ENCODE results near the gene BEST2. TPM values are rescaled to one million over a fixed set of nuclear protein-coding genes. Genes with fewer than 3 reads are reported as not detected.
A peak's percentile ranks its signal among the peaks of the same experiment; 100 is the strongest.

BEST2 gene
- total RNA-seq, 1 experiment from 2014 or later, result not detected

DNA sequence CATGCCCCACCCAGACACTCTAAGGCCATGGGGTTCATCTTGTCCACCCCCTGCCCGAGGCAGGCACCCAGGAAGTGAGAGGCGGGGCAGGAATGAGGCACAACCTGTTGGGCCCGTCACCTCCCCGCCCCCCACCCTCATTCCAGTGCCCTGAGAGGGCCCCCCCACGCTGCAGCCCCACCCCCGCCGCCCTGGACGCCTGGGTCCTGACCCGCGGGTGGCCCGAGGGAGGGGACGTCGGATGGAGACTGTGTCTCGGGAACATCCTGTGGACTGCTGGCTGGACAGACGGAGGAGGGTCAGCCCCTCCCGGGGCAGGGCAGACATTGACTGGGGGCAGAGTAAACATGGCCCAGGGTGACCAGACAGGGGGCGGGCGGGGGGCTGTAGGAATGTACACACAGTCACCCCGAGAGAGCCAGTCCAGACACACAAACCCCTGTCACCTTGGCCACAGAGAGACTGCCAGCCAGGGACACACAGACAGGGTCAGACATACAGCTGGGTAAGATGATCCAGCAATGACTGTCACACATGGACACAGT is 32.3 kb downstream of the BEST2 start:
- in situ Hi-C loops (cut with HindIII; ENCODE audit: low sequenced_read_pairs), result no loop called here
- DNase-seq (ENCODE audit: low spot score), result no peak

DNA sequence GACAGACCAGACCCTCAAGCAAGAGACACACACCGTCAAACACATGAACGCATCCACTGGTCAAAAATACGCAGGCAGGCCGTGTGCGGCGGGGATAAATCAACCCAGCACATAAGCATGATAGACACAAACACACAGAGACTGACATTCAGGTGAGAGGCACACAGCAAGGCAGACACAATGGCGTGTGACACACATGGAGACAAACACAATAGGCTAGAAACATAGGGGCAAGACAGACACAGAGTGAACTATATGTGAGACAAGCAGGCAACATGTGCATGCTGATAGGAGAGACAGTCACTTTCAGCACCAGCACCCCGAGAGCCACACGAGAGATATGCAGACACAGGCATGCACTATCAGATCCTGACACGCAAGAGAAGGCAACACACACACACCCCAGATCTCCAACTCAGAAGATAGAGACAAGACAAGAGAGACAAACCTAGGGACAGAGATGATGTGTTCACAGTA is 32.8 kb downstream of the BEST2 start:
- in situ Hi-C loops (cut with HindIII; ENCODE audit: low sequenced_read_pairs), result no loop called here
- DNase-seq (ENCODE audit: low spot score), result no peak

DNA sequence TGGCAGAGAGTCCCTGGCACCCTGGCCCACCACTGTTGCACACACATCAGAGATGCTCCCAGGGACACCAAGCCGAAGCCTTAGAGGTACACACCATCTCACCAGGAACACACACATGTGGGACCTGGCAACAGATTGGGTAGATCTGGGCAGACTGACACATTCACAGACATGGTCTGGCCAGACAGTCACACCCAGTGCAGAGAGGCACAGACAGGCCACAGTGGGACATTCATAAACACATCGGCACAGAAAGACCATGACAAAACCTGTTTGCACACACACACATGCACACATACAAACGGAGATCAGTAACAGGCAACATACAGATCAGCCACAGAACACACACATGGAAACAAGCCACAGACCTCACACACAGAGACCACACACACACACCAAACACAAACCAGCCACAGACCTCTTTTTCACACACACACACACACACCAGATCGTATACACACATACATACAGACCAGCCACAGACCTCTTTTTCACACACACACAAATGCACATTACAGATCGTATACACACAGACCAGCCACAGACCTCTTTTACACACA is 33.4 kb downstream of the BEST2 start:
- DNase-seq (ENCODE audit: low spot score), result no peak
- in situ Hi-C loops (cut with HindIII; ENCODE audit: low sequenced_read_pairs), result no loop called here

DNA sequence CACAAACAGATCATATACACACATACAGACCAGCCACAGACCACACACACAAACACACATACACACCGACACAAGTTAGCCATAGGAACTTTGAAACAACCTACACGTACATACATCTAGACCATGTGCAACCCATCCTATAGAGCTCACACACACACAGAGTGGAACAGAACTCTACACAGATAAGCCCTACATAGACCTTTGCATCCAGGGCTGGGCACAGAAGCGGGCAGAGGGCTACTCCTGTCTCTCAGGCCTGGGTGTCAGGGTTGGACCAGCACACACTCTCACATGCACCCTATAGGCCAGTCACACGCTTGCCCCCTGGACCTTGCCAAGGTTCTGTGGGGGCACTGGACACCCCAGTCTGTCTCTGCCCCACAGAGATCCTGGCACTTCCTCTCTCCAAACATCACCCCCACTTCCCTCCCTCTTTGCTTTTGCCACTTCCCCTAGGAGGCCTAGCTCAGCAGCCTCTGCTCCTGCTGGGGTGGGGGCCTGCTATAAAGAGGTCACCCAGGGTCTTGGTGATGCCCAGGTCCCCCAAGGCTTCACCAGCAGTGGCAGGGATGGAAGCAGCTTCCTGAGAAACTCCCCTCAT is 33.9 kb downstream of the BEST2 start:
- in situ Hi-C loops (cut with HindIII; ENCODE audit: low sequenced_read_pairs), result no loop called here
- no peak for DNase-seq (ENCODE audit: low spot score)

DNA sequence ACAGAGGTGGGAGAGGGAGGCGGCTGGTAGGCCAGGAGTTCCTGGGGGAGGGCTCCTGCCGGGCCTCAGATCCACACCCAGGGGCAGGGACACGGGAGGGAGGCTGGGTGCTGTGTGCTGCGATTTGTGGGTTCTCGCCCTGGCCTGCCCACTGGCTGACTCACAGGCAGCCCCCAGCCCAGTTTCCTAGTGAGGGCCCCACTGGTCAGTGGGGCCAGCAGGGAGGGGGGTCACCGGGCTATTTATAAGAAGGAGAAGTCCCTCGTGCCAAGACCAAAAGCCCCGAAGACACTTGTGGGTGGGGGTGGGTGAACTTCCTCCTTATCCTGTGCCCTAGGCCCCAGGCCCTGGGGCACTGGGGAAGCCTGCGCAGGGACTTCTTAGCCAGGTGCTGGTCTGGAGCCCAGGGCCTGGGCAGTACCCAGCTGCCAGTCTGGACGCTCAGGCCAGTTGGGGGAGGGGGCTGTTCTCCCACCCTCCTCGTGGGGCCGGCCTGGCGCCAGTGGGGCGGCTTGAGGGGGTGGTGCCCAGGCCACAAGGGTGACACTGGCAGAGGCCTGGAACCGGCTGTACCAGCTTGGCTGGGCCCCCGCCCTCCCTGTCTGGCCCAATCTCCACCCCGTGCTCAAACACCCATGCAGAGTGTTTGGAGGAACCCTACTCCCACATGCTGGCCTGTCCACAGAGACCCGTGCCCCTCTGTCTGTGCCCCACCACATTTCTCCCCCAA is 34.7 kb downstream of the BEST2 start:
- in situ Hi-C loops (cut with HindIII; ENCODE audit: low sequenced_read_pairs), result no loop called here

DNA sequence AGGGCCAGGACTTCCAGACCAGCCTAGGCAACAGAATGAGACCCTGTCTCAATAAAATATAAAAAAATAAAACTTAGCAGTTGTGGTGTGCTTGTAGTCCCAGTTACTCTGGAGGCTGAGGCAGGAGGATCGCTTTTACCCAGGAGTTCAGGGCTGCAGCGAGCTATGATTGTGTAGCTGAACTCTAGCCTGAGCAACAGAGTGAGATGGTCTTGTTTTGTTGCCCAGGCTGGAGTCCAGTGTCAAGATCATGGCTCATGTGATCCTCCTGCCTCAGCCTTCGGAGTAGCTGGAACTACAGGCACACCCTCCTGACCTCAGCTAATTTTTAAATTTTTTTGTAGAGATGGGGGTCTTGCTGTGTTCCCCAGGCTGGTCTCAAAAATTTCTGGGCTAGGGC is 35.4 kb downstream of the BEST2 start:
- in situ Hi-C loops (cut with HindIII; ENCODE audit: low sequenced_read_pairs), result no loop called here
- DNase-seq (ENCODE audit: low spot score), result no peak

More for the DNA sequence above, 34.7 kb downstream of the BEST2 start:
- no peak for DNase-seq (ENCODE audit: low spot score)

DNA sequence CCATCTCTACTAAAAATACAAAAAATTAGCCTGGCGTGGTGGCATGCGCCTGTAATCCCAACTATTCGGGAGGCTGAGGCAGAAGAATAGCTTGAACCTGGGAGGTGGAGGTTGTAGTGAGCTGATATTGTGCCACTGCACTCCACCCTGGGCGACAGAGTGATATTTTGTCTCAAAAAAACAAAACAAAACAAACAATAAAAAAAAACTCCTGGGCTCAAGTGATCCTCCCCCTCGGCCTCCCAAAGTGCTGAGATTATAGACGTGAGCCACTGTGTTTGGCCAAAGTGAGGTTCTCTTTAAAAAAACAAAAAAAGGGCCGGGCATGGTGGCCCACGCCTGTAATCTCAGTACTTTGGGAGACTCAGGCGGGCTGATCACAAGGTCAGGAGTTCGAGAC is 35.9 kb downstream of the BEST2 start:
- in situ Hi-C loops (cut with HindIII; ENCODE audit: low sequenced_read_pairs), result no loop called here
- DNase-seq (ENCODE audit: low spot score), result no peak

DNA sequence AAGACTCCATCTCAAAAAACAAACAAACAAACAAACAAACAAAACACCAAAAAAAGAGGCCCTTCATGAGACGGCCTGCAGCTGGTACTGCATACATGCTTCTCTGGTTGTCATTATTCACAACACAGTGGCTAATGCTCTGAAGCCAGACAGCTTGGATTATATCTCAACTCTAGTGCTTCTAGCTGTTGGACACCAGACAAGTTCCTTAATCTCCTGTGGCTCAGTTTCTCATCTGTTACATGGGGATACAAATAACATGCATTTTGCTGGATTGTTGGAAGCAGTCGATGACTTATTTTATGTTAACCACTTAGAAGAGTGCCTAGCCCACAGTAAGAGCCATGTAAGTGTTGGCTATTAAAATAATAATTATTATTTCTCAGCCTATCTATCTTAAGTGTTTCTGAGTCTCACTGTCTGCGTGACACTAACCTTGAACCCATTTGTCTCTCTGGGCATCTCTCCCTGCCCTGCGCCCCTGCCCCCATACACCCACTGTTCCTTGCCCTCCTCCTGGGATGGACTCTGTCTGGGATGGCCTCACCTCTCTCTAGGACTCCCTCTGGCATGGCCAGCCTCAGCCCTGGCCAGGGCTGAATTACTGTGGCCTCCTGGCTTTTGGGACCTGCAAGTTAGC is 36.6 kb downstream of the BEST2 start:
- in situ Hi-C loops (cut with HindIII; ENCODE audit: low sequenced_read_pairs), result no loop called here
- DNase-seq (ENCODE audit: low spot score), result no peak

DNA sequence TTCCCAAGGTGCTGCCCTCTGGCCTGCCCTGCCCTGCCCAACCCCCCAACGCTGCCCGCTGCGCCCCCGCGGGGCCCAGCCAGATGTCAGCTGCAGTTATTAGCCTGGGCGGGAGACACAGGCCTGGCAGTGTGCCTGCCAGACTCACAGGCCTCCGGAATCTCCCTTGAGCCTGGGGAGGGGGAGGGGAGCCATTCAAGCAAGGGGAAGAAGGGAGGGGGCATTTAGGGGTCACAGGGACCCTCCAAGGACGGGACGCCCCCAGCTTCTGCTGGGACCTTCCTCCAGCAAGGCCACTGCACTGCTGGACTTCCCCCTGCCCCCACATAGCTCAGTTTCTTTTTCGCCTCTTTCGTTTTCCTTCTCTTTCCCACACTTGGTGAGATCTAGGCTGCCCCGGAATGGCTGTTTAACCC is 37.1 kb downstream of the BEST2 start:
- in situ Hi-C loops (cut with HindIII; ENCODE audit: low sequenced_read_pairs), result no loop called here
- DNase-seq (ENCODE audit: low spot score), result no peak

DNA sequence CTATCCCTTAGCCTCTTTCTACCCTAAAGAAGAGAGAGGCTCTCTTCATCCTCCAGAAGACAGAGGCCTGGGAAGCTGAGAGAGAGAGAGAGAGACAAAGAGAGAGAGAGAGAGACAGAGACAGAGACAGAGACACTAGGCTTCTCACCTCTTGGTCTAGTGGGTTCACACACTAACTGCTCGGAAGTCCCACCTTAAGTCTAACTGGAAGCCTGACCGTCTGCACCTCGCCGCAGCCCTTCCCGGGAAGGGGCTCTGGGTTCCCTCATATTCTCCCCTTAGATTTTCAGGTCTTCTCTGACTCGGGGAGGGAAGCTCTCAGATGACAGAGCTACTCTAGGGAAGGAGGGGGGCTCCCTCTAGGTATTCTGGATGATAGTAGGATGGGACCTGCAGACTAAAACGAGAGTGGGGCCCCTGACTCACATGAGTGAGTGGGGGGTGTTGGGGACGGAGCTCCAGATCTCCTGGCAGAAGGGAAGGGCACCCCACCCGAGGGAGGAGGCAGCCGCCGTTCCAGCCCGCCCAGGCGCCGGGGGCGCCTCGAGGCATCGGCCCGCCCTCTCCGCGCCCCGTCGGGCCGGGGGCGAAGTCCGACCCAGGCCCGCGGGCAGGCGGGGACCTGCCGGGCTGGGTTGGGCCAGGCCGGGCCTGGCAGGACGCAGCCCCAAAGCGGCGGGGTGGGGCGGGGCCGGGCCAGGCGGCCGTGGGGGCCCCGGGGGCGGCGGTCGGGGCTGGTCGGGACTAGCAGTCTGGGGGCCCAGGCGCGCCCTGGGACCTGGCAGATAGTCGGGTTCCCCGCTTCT is 37.7 kb downstream of the BEST2 start:
- DNase-seq (ENCODE audit: low spot score), result peak; percentile 40
- in situ Hi-C loops (cut with HindIII; ENCODE audit: low sequenced_read_pairs), result no loop called here

DNA sequence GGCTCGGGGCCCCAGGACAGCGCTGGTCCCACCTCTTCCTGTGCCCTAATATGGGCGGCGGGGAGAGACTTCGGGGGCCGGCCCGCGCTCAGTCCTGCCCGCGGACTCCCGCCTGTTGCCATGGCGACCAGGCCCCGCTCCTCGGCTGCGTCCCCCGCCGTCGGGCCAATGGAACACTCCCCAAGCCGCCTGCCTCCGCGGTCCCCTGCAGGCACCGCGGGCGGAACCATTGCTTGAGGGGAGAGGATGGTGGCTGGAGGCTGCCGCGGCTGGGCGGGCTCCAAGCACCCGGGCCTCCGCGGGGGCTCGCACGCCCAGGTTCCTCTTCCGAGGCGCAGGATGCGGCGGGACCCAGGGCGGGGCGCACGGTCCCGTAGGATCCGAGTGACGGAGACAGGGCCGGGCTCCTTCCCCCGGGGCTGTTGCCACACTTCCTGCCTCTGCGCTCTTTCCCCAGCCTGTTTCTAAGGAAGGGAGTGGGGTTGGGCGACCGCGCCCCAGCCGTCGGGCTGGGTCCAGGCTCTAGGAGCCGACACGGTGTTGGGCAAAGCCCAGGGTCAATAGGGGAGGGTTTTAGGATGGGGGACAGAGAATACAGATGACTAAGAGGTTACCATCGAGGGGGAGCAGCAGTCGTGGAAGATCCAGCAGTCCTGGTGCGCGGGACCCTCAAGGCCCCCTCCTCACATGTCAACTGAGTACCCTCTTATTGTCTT is 38.5 kb downstream of the BEST2 start:
- peak; percentile 96 for DNase-seq (ENCODE audit: low spot score)
- in situ Hi-C loops (cut with HindIII; ENCODE audit: low sequenced_read_pairs), result no loop called here

DNA sequence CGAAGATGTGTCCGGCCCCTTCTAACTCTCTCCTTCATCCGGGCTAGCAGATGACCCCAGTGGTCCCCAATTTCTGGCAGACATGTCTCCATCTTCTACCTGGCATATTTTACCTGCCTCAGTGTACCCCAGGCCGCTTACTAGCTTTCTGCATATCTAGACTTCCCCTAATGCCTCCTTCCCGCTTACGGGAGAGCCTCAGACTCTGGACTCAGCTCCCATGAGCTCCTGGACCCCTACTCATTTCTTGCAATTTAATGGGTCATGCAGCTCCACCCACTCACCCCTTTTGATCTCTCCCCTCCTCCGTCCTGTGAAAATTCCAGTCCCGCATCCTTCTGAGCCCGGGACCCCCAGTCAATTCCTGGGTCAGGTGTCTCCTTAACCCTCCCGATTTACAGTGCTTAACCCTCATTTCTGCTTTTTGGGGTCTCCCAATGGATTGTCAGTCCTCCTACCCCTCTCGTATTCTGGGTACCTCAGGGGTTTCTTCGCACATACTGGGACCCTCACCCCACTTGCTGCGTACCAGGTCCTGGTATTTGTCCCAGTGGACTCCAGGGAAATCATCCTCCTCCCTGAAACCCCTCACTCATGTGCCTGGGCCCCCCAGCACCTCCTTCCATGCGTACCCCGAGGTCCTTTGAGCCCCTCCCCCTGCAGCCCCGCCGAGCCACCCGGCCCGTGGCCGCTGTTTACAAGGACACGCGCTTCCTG is 39.2 kb downstream of the BEST2 start:
- in situ Hi-C loops (cut with HindIII; ENCODE audit: low sequenced_read_pairs), result no loop called here
- no peak for DNase-seq (ENCODE audit: low spot score)

DNA sequence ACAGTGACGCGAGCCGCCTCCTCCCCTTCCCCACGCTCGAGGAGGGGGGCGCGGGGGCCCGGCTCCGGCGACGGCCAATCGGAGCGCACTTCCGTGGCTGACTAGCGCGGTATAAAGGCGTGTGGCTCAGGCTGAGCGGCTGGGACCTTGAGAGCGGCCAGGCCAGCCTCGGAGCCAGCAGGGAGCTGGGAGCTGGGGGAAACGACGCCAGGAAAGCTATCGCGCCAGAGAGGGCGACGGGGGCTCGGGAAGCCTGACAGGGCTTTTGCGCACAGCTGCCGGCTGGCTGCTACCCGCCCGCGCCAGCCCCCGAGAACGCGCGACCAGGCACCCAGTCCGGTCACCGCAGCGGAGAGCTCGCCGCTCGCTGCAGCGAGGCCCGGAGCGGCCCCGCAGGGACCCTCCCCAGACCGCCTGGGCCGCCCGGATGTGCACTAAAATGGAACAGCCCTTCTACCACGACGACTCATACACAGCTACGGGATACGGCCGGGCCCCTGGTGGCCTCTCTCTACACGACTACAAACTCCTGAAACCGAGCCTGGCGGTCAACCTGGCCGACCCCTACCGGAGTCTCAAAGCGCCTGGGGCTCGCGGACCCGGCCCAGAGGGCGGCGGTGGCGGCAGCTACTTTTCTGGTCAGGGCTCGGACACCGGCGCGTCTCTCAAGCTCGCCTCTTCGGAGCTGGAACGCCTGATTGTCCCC is 39.9 kb downstream of the BEST2 start, which contains the start of gene JUNB:
Gene JUNB, plus strand, starts transcription at position 142 of the 706 bp plus-strand sequence. Its CDS starts 286 bp downstream, at position 428.
- peak; percentile 95 for DNase-seq (ENCODE audit: low spot score)
- in situ Hi-C loops (cut with HindIII; ENCODE audit: low sequenced_read_pairs), result no loop called here

DNA sequence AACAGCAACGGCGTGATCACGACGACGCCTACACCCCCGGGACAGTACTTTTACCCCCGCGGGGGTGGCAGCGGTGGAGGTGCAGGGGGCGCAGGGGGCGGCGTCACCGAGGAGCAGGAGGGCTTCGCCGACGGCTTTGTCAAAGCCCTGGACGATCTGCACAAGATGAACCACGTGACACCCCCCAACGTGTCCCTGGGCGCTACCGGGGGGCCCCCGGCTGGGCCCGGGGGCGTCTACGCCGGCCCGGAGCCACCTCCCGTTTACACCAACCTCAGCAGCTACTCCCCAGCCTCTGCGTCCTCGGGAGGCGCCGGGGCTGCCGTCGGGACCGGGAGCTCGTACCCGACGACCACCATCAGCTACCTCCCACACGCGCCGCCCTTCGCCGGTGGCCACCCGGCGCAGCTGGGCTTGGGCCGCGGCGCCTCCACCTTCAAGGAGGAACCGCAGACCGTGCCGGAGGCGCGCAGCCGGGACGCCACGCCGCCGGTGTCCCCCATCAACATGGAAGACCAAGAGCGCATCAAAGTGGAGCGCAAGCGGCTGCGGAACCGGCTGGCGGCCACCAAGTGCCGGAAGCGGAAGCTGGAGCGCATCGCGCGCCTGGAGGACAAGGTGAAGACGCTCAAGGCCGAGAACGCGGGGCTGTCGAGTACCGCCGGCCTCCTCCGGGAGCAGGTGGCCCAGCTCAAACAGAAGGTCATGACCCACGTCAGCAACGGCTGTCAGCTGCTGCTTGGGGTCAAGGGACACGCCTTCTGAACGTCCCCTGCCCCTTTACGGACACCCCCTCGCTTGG is 40.7 kb downstream of the BEST2 start:
- peak; percentile 64 for DNase-seq (ENCODE audit: low spot score)
- in situ Hi-C loops (cut with HindIII; ENCODE audit: low sequenced_read_pairs), result no loop called here

DNA sequence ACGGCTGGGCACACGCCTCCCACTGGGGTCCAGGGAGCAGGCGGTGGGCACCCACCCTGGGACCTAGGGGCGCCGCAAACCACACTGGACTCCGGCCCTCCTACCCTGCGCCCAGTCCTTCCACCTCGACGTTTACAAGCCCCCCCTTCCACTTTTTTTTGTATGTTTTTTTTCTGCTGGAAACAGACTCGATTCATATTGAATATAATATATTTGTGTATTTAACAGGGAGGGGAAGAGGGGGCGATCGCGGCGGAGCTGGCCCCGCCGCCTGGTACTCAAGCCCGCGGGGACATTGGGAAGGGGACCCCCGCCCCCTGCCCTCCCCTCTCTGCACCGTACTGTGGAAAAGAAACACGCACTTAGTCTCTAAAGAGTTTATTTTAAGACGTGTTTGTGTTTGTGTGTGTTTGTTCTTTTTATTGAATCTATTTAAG is 41.3 kb downstream of the BEST2 start:
- in situ Hi-C loops (cut with HindIII; ENCODE audit: low sequenced_read_pairs), result no loop called here
- DNase-seq (ENCODE audit: low spot score), result no peak

All from G401 (cell line).